HEK293 (cell line): Measurements from ENCODE around the gene EEF2K.
A peak's percentile ranks its signal among the peaks of the same experiment; 100 is the strongest.

ENCODE experiments used
- ATF2 ChIP-seq: fragments of 450-650 bp; formaldehyde crosslinking; IDR thresholded peaks from 2 replicates; pipeline ENCODE4 v1.5.1; 2016; ENCODE audit warnings: missing biosample characterization, missing genetic modification characterization, low read depth
- INSM2 ChIP-seq: fragments of 450-650 bp; formaldehyde crosslinking; IDR thresholded peaks from 2 replicates; pipeline ENCODE4 v1.5.1; 2016; ENCODE audit warnings: missing biosample characterization, missing genetic modification characterization
- KLF8 ChIP-seq: fragments of 450-650 bp; formaldehyde crosslinking; IDR thresholded peaks from 2 replicates; pipeline ENCODE4 v1.5.1; 2016; ENCODE audit warnings: missing biosample characterization, missing genetic modification characterization
- PRDM10 ChIP-seq: fragments of 450-650 bp; formaldehyde crosslinking; IDR thresholded peaks from 2 replicates; pipeline ENCODE4 v1.5.1; 2016; ENCODE audit warnings: missing biosample characterization, missing genetic modification characterization
- TCF7L2 ChIP-seq: IDR thresholded peaks from 2 replicates; pipeline ENCODE4 v1.6.1; 2011; ENCODE audit warnings: low read depth, mild to moderate bottlenecking, inconsistent platforms, low read length, moderate library complexity, borderline replicate concordance
- YY1 ChIP-seq: fragments of 450-650 bp; formaldehyde crosslinking; IDR thresholded peaks from 2 replicates; pipeline ENCODE4 v1.5.1; 2018; ENCODE audit warnings: missing biosample characterization, missing genetic modification characterization
- YY2 ChIP-seq: fragments of 450-650 bp; formaldehyde crosslinking; IDR thresholded peaks from 2 replicates; pipeline ENCODE4 v1.5.1; 2016; ENCODE audit warnings: missing biosample characterization, missing genetic modification characterization
- ZBTB11 ChIP-seq: fragments of 450-650 bp; formaldehyde crosslinking; conservative IDR thresholded peaks from 2 replicates; pipeline ENCODE4 v1.5.1; 2016; ENCODE audit warnings: low read depth, missing biosample characterization, missing genetic modification characterization
- ZBTB26 ChIP-seq: fragments of 450-650 bp; formaldehyde crosslinking; optimal IDR thresholded peaks from 2 replicates; pipeline ENCODE3; 2016; ENCODE audit warnings: missing biosample characterization, mild to moderate bottlenecking, missing genetic modification characterization
- ZFP69B ChIP-seq: fragments of 450-650 bp; formaldehyde crosslinking; IDR thresholded peaks from 2 replicates; pipeline ENCODE4 v1.5.1; 2016; ENCODE audit warnings: missing biosample characterization, missing genetic modification characterization
- ZIC2 ChIP-seq: fragments of 450-650 bp; formaldehyde crosslinking; IDR thresholded peaks from 2 replicates; pipeline ENCODE4 v1.5.1; 2016; ENCODE audit warnings: missing biosample characterization, missing genetic modification characterization
- ZNF16 ChIP-seq: fragments of 450-650 bp; formaldehyde crosslinking; IDR thresholded peaks from 2 replicates; pipeline ENCODE4 v1.5.1; 2016; ENCODE audit warnings: low read depth, missing biosample characterization, missing genetic modification characterization
- ZNF596 ChIP-seq: fragments of 450-650 bp; IDR thresholded peaks from 2 replicates; pipeline ENCODE4 v1.5.0; 2018; ENCODE audit warnings: missing biosample characterization, mild to moderate bottlenecking, missing genetic modification characterization, moderate library complexity
- ZNF600 ChIP-seq: fragments of 450-650 bp; formaldehyde crosslinking; IDR thresholded peaks from 2 replicates; pipeline ENCODE4 v1.5.1; 2016; ENCODE audit warnings: missing biosample characterization, missing genetic modification characterization
- ZNF610 ChIP-seq: fragments of 450-650 bp; formaldehyde crosslinking; IDR thresholded peaks from 2 replicates; pipeline ENCODE4 v1.5.1; 2016; ENCODE audit warnings: missing biosample characterization, missing genetic modification characterization, borderline replicate concordance
- ZNF629 ChIP-seq: fragments of 450-650 bp; formaldehyde crosslinking; IDR thresholded peaks from 2 replicates; pipeline ENCODE4 v1.5.1; 2017; ENCODE audit warnings: missing biosample characterization, missing genetic modification characterization
- ZNF76 ChIP-seq: fragments of 450-650 bp; formaldehyde crosslinking; IDR thresholded peaks from 2 replicates; pipeline ENCODE4; 2016; ENCODE audit warnings: low read depth, missing biosample characterization, missing genetic modification characterization, borderline replicate concordance

The EEF2K gene

GRCh38 chr16:22206013-22206841 lies at the start of gene EEF2K (continued):
- TF ChIP-seq ZNF629 (tag by site-specific recombination) (peak; percentile 27), YY1 (tag by site-specific recombination) (peak; percentile 54; the same call in 1 of the 2 replicates), KLF8 (tag by site-specific recombination) (peak; percentile 75; the same call in 1 of the 2 replicates), ZIC2 (tag by site-specific recombination) (peak; percentile 80), ZNF610 (tag by site-specific recombination) (0 out of 2 replicates have a peak, but pooled peaks have one; percentile 47), ZBTB11 (tag by site-specific recombination) (peak; percentile 88), ZBTB26 (tag by site-specific recombination) (peak; percentile 98), ATF2 (tag by site-specific recombination) (no peak), ZNF596 (tag by site-specific recombination) (0 out of 2 replicates have a peak, but pooled peaks have one; percentile 40), ZNF600 (tag by site-specific recombination) (0 out of 2 replicates have a peak, but pooled peaks have one; percentile 38), PRDM10 (tag by site-specific recombination) (peak; percentile 94), ZNF76 (tag by site-specific recombination) (peak; percentile 79), YY2 (tag by site-specific recombination) (no peak), TCF7L2 (no peak), INSM2 (tag by site-specific recombination) (no peak), ZNF16 (tag by site-specific recombination) (no peak), ZFP69B (tag by site-specific recombination) (0 out of 2 replicates have a peak, but pooled peaks have one; percentile 28)
